ENCODE measurements around the gene RALGAPA2. TPM values are rescaled to one million over a fixed set of nuclear protein-coding genes. Genes with fewer than 3 reads are reported as not detected.

Gene RALGAPA2
- total RNA-seq, 1 experiment from 2014 or later: 25.1 TPM

DNA sequence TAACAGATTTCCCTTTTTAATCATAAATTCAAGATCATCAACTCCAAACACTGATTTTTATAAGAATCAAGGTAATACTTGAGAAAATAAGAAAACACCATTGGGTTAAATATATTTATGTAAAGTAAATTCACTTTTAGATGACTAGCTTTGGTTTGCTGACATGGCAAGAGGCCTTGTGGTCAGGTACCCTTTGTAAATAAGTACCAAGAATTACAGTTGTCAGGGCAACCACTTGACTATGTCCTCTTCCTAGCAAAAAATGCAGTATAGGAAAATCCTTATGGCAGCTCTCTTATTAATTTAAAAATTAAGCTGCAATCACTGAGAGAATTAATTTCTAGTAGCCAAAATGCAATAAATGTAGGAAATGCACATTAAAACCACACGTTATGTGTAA lies 190.7 kb downstream of the RALGAPA2 start:
- H3K36me3 ChIP-seq: no peaks in the 10 kb centered on the region
- H3K27me3 ChIP-seq: no peaks in the 10 kb centered on the region
- H3K9me3 ChIP-seq (replicated peaks): no peaks in the 10 kb centered on the region
- H3K27ac ChIP-seq: no peak overlapping the region
- H3K4me3 ChIP-seq: no peak overlapping the region
- H3K4me1 ChIP-seq: no peaks in the 10 kb centered on the region
- DNase-seq: no peak

- no peaks in the 10 kb centered on the region for H3K4me1 ChIP-seq
Observed at GRCh38 chr20:20520776-20521175, 191.7 kb downstream of the RALGAPA2 start.

GRCh38 chr20:20519269-20519668 lies 193.2 kb downstream of the RALGAPA2 start:
- H3K27ac ChIP-seq: no peak overlapping the region
- no peaks in the 10 kb centered on the region for H3K27me3 ChIP-seq
- peaks cover 4% of the 10 kb centered on the region; the same call in 1 of the 2 replicates for H3K9me3 ChIP-seq (replicated peaks)
- H3K36me3 ChIP-seq: no peaks in the 10 kb centered on the region
- no peak overlapping the region for H3K4me3 ChIP-seq
- no peak for DNase-seq
- H3K4me1 ChIP-seq: no peaks in the 10 kb centered on the region

More at GRCh38 chr20:20520776-20521175, 191.7 kb downstream of the RALGAPA2 start:
- H3K27ac ChIP-seq: no peak overlapping the region
- no peak overlapping the region for H3K4me3 ChIP-seq
- no peaks in the 10 kb centered on the region for H3K9me3 ChIP-seq (replicated peaks)
- H3K36me3 ChIP-seq: no peaks in the 10 kb centered on the region
- no peaks in the 10 kb centered on the region for H3K27me3 ChIP-seq
- DNase-seq: no peak

- H3K4me3 ChIP-seq: no peak overlapping the region
- peaks cover 4% of the 10 kb centered on the region; the same call in 1 of the 2 replicates for H3K9me3 ChIP-seq (replicated peaks)
- H3K27me3 ChIP-seq: no peaks in the 10 kb centered on the region
- no peaks in the 10 kb centered on the region for H3K36me3 ChIP-seq
- DNase-seq: no peak
- no peak overlapping the region for H3K27ac ChIP-seq
- H3K4me1 ChIP-seq: no peaks in the 10 kb centered on the region
Observed at GRCh38 chr20:20518263-20518662, 194.2 kb downstream of the RALGAPA2 start.

DNA sequence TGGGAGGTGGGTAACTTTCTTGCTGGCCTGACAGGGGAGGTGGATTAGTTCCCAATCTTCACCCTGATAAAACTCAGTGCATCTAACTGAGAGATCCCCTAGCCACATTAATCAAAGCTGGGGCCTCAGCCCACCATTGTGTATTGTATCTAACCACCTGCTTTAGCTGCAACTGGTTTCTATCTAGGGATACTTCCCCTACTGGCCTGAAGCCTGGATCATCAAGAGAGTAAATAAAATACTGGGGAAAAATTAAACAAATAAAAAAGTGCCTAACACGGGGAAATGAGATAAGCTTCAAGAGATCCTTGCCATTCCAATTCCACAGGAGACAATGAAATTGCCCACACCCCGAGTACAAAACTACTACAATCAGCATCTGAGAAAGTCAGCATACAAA lies 195.1 kb downstream of the RALGAPA2 start:
- peaks cover 4% of the 10 kb centered on the region; the same call in 1 of the 2 replicates for H3K9me3 ChIP-seq (replicated peaks)
- no peak for DNase-seq
- no peaks in the 10 kb centered on the region for H3K4me1 ChIP-seq
- H3K4me3 ChIP-seq: no peak overlapping the region
- H3K36me3 ChIP-seq: 0 out of 2 replicates have a peak, but pooled peaks cover 3% of the 10 kb centered on the region
- no peaks in the 10 kb centered on the region for H3K27me3 ChIP-seq
- H3K27ac ChIP-seq: no peak overlapping the region

GRCh38 chr20:20513720-20514119 lies 198.7 kb downstream of the RALGAPA2 start:
- H3K4me3 ChIP-seq: no peak overlapping the region
- no peak for DNase-seq
- peaks cover 7% of the 10 kb centered on the region for H3K36me3 ChIP-seq
- H3K27me3 ChIP-seq: no peaks in the 10 kb centered on the region
- H3K27ac ChIP-seq: no peak overlapping the region
- H3K4me1 ChIP-seq: no peaks in the 10 kb centered on the region
- peaks cover 4% of the 10 kb centered on the region; the same call in 1 of the 2 replicates for H3K9me3 ChIP-seq (replicated peaks)

DNA sequence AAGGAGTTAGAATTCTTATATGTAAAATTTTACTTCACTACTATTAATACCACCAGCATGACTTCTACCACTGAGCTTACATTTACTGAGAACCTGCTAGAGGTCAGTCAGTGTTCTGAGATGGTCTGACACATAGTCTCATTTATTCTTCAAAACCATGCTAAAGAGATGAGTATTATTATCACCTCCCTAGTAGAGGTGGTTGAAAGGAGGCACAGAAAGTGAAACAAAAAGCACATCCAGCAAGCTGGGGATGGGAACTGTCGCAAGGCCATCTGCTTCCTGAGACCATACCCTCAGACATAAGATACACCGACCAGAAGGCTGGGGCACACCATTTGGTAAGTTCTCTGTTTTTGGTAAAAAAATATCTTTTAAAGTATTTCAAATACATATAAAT lies 206.9 kb downstream of the RALGAPA2 start:
- Histone ChIP-seq H3K36me3 (peaks cover 6% of the 10 kb centered on the region), H3K27me3 (no peaks in the 10 kb centered on the region), H3K4me3 (no peak overlapping the region), H3K4me1 (peaks cover 9% of the 10 kb centered on the region), H3K9me3 (replicated peaks) (no peaks in the 10 kb centered on the region), H3K27ac (no peak overlapping the region)
- no peak for DNase-seq

DNA sequence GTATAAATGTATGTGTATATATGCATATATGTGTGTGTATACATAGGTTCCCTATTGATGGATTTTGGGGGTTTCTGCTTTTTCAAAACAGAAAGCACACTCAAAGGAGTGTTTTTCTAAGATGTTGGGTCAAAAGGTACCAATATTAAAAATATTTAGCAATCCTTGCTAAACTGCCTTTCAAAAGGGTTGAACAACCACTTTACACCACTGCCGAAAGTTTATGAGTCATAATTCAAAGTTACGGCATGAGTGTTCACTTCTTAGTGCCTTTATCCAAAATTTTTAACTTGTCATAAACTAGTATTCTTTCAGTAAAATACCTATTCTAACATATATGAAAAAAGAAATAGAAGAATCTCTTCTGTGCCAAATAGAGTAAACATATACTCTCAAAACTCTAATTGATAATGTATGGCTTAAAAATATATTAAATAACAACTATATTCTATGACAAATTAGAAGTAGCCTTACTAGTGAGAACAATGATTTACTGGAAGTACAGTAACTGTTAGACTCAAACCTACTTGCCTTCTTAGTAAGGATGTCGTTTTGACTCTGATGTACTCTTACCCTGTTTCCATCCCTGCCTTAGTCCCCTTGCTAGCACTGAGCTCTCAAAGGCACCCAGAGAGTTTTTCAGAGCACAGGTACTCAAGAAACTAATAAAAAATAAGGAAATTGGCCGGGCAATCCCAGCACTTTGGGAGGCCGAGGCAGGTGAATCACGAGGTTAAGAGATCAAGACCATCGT lies 208.5 kb downstream of the RALGAPA2 start:
- Histone ChIP-seq H3K27me3 (no peaks in the 10 kb centered on the region), H3K36me3 (peaks cover 10% of the 10 kb centered on the region; the same call in 1 of the 2 replicates), H3K4me3 (no peak overlapping the region), H3K4me1 (peaks cover 9% of the 10 kb centered on the region), H3K27ac (no peak overlapping the region), H3K9me3 (replicated peaks) (no peaks in the 10 kb centered on the region)
- no peak for DNase-seq

GRCh38 chr20:20501128-20501527 lies 211.3 kb downstream of the RALGAPA2 start:
- Histone ChIP-seq H3K9me3 (replicated peaks) (no peaks in the 10 kb centered on the region), H3K27ac (no peak overlapping the region), H3K36me3 (peaks cover 10% of the 10 kb centered on the region; the same call in 1 of the 2 replicates), H3K27me3 (no peaks in the 10 kb centered on the region), H3K4me3 (no peak overlapping the region), H3K4me1 (no peaks in the 10 kb centered on the region)
- no peak for DNase-seq

GRCh38 chr20:20500312-20500711 lies 212.1 kb downstream of the RALGAPA2 start:
- no peaks in the 10 kb centered on the region for H3K9me3 ChIP-seq (replicated peaks)
- no peak for DNase-seq
- H3K36me3 ChIP-seq: peaks cover 10% of the 10 kb centered on the region; the same call in 1 of the 2 replicates
- no peak overlapping the region for H3K27ac ChIP-seq
- no peaks in the 10 kb centered on the region for H3K4me1 ChIP-seq
- H3K27me3 ChIP-seq: no peaks in the 10 kb centered on the region
- no peak overlapping the region for H3K4me3 ChIP-seq

DNA sequence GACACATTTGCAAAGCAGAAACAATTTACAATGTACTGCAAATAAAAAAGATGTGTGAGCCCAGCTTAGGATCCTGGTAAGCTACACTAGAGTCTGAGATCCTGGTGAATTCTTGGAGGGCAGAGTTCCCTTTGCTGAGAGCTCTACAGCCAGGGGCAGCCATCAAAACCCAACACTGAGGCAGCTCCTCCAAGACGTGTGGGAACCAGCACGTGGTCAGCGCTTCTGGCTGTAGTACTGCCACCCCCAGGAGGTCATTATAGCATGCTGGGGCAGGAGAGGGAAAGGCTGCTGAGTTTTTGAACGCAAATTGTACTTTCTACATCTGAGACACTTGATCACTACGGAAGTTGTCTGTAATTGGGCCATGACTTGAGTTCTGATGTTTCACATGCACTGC lies 213.0 kb downstream of the RALGAPA2 start:
- no peak overlapping the region for H3K27ac ChIP-seq
- H3K4me1 ChIP-seq: no peaks in the 10 kb centered on the region
- no peaks in the 10 kb centered on the region for H3K27me3 ChIP-seq
- peaks cover 10% of the 10 kb centered on the region; the same call in 1 of the 2 replicates for H3K36me3 ChIP-seq
- H3K9me3 ChIP-seq (replicated peaks): no peaks in the 10 kb centered on the region
- DNase-seq: no peak
- no peak overlapping the region for H3K4me3 ChIP-seq

DNA sequence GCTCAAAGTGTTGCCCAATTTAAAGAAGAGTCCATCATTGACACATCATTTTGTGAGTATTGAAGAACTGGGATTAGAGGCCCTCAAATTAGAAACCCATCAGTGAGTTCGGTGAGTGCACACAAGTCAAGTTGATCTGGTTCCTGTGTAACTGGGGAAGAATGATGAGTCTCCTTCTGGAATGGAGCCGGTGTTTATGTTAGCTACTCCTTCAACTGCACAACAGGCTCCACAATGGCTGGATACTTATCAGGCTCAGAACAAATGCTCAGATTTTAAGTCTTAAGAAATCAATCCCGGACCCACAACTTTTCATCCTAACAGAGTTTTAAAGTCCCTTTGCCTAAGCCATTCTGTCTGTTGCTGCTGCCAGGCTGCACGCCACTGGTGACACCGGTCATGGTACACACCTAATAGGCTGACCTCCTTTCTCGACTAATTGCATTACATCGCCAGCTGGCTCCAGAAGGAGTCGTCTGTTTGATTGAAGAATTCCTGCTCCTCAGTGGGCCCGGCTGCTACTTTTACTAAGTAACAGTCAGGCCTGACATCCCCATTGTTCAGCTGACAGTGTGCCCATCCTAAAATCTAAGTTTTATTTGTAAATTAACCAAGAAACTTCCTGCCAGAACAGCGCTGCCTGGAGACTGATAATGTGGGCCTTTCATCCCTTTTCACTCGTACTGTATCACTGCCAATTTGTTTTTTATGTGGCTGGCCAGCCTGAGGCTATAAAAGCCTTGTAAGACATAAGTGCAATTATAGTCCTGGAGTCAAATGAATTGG lies 214.2 kb downstream of the RALGAPA2 start:
- H3K27me3 ChIP-seq: no peaks in the 10 kb centered on the region
- no peaks in the 10 kb centered on the region for H3K4me1 ChIP-seq
- no peak overlapping the region for H3K4me3 ChIP-seq
- H3K36me3 ChIP-seq: peaks cover 8% of the 10 kb centered on the region; the same call in 1 of the 2 replicates
- no peaks in the 10 kb centered on the region for H3K9me3 ChIP-seq (replicated peaks)
- no peak overlapping the region for H3K27ac ChIP-seq
- no peak for DNase-seq

DNA sequence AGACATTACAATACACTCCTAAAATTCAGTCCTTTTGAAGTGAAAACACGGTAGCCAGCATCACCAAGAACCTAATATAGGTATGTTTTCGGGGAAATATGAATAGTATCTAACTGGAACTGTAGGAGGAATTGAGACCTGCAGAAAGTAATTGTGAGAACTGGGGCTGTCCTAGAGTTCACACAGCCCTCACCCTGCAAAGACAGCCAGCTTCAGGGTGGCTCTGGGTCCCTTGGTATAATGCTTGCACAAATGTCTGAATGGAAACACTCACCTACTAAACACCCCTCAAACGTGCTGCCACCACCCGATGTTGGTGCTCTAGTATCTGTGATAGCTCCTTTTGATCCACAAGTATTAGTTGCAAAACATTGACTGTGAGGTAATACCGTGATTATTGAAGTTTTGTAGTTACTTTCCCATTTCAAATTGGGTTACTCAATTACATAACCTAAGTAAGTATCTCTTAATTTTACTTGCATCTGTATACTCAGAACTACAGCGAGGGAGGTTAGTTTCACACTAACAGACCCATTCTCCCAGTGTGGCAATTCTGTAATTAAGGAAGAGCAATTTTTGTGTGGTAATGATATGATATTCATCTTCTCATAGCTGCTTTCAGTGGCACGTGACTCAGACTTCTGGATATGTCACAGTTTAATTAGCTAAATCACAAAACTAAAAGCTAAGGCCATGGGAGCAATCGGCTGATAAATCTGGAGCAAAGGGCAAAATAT lies 215.0 kb downstream of the RALGAPA2 start:
- Histone ChIP-seq H3K9me3 (replicated peaks) (no peaks in the 10 kb centered on the region), H3K27ac (no peak overlapping the region), H3K27me3 (no peaks in the 10 kb centered on the region), H3K36me3 (peaks cover 8% of the 10 kb centered on the region; the same call in 1 of the 2 replicates), H3K4me1 (no peaks in the 10 kb centered on the region), H3K4me3 (no peak overlapping the region)
- no peak for DNase-seq

- Histone ChIP-seq H3K9me3 (replicated peaks) (no peaks in the 10 kb centered on the region), H3K36me3 (peaks cover 5% of the 10 kb centered on the region; the same call in 1 of the 2 replicates), H3K27ac (no peak overlapping the region), H3K4me3 (no peak overlapping the region), H3K27me3 (no peaks in the 10 kb centered on the region), H3K4me1 (no peaks in the 10 kb centered on the region)
- DNase-seq: no peak
Observed at GRCh38 chr20:20495729-20496503, 216.5 kb downstream of the RALGAPA2 start.
